Neural progenitor cell (in vitro differentiated cells): ENCODE data around the gene OR11H7. TPM values are rescaled to one million over a fixed set of nuclear protein-coding genes. Genes with fewer than 3 reads are reported as not detected.

Source experiments
- DNase-seq: peaks from one replicate; pipeline ENCODE4 v3.0.0-alpha.2; 2016; ENCODE audit warnings: low spot score
- H2AFZ ChIP-seq: fragments of 200-600 bp; sonication (generic); replicated peaks from 2 replicates; pipeline ENCODE4 v1.6.1; 2016; ENCODE audit warnings: antibody characterized with exemption
- H3F3A ChIP-seq: fragments of 200-600 bp; sonication (generic); 2 replicates; pipeline ENCODE4 v1.6.1; 2016; ENCODE audit warnings: antibody characterized with exemption, low read depth
- H3K27ac ChIP-seq: fragments of 200-600 bp; sonication (generic); 2 replicates; pipeline ENCODE4 v1.5.1; 2016; ENCODE audit warnings: mild to moderate bottlenecking
- H3K27me3 ChIP-seq: fragments of 200-600 bp; sonication (generic); 2 replicates; pipeline ENCODE4 v1.6.1; 2016; ENCODE audit warnings: mild to moderate bottlenecking, moderate library complexity
- H3K36me3 ChIP-seq: fragments of 200-600 bp; sonication (generic); 2 replicates; pipeline ENCODE4 v1.5.1; 2016
- H3K4me1 ChIP-seq: fragments of 200-600 bp; sonication (generic); 2 replicates; pipeline ENCODE4 v1.6.1; 2016; ENCODE audit warnings: mixed run types
- H3K4me2 ChIP-seq: fragments of 200-600 bp; sonication (generic); 2 replicates; pipeline ENCODE4 v1.6.1; 2016
- H3K4me3 ChIP-seq: fragments of 200-600 bp; sonication (generic); 2 replicates; pipeline ENCODE4 v1.5.1; 2016
- H3K79me2 ChIP-seq: fragments of 200-600 bp; sonication (generic); 2 replicates; pipeline ENCODE4 v1.6.1; 2016; ENCODE audit warnings: low read depth
- H3K9ac ChIP-seq: fragments of 200-600 bp; sonication (generic); 2 replicates; pipeline ENCODE4 v1.6.1; 2016
- H3K9me3 ChIP-seq: fragments of 200-600 bp; sonication (generic); 2 replicates; pipeline ENCODE4 v1.5.1; 2016; ENCODE audit warnings: low read depth
- H4K20me1 ChIP-seq: fragments of 200-600 bp; sonication (generic); 2 replicates; pipeline ENCODE4 v1.6.1; 2016; ENCODE audit warnings: low read depth
- H3K27ac Mint-ChIP-seq: 3 replicates; pipeline ENCODE4 v1.8.0; 2021; ENCODE audit warnings: mixed read lengths
- H3K27me3 Mint-ChIP-seq: 2 replicates; pipeline ENCODE4 v1.8.0; 2022; ENCODE audit warnings: low read depth, mild to moderate bottlenecking, inconsistent platforms, moderate library complexity, mixed read lengths; ENCODE audit not compliant: insufficient read depth
- H3K36me3 Mint-ChIP-seq: 3 replicates; pipeline ENCODE4 v1.8.0; 2021; ENCODE audit warnings: mixed read lengths
- H3K4me1 Mint-ChIP-seq: 3 replicates; pipeline ENCODE4 v1.8.0; 2021; ENCODE audit warnings: mixed read lengths
- H3K4me3 Mint-ChIP-seq: 3 replicates; pipeline ENCODE4 v1.8.0; 2021; ENCODE audit warnings: mild to moderate bottlenecking, moderate library complexity, mixed read lengths
- H3K9me3 Mint-ChIP-seq: 3 replicates; pipeline ENCODE4 v1.8.0; 2020; ENCODE audit warnings: mixed read lengths
- CTCF ChIP-seq: fragments of 200-600 bp; sonication (generic); IDR thresholded peaks from 2 replicates; pipeline ENCODE4 v1.5.1; 2017; ENCODE audit warnings: antibody characterized with exemption, mild to moderate bottlenecking
- EZH2 ChIP-seq: fragments of 200-600 bp; sonication (generic); IDR thresholded peaks from 2 replicates; pipeline ENCODE4 v1.6.1; 2017; ENCODE audit warnings: antibody characterized with exemption, mild to moderate bottlenecking, moderate library complexity
- EZH2phosphoT487 ChIP-seq: fragments of 200-600 bp; sonication (generic); IDR thresholded peaks from 2 replicates; pipeline ENCODE4 v1.6.1; 2017; ENCODE audit warnings: antibody characterized with exemption
- total RNA-seq: library from RNA; depleted of rRNA; stranded (reverse); fragments of >200 nt; gene quantifications from 2 replicates; pipeline ENCODE4 v1.2.3, GENCODE V29; 2015; ENCODE audit warnings: low replicate concordance

OR11H7 gene
- total RNA-seq: not detected in 2 replicates

GRCh38 chr14:20228681-20229080 is at the start of gene OR11H7:
OR11H7 (plus strand) TSS chr14:20228981.
- H3K79me2 ChIP-seq: no peaks in the 10 kb centered on the region
- no peak within 1 kb of the TSS for H3K4me2 ChIP-seq
- Mint-ChIP-seq H3K4me1 (no peaks in the 10 kb centered on the region), H3K27me3 (peaks cover 11% of the 10 kb centered on the region), H3K27ac (no peak within 1 kb of the TSS), H3K36me3 (no peaks in the 10 kb centered on the region), H3K4me3 (no peak within 1 kb of the TSS), H3K9me3 (peaks cover 17% of the 10 kb centered on the region)
- H3F3A ChIP-seq: no peaks in the 10 kb centered on the region
- H2AFZ ChIP-seq: no peak within 1 kb of the TSS
- peaks cover 46% of the 10 kb centered on the region for H3K9me3 ChIP-seq
- H3K9ac ChIP-seq: no peak within 1 kb of the TSS
- no peak within 1 kb of the TSS for H3K27ac ChIP-seq
- TF ChIP-seq CTCF (no peak), EZH2 (no peak), EZH2phosphoT487 (no peak)
- H3K27me3 ChIP-seq: no peaks in the 10 kb centered on the region
- no peaks in the 10 kb centered on the region for H3K4me1 ChIP-seq
- H3K36me3 ChIP-seq: no peaks in the 10 kb centered on the region
- H4K20me1 ChIP-seq: no peaks in the 10 kb centered on the region
- no peak for DNase-seq
- H3K4me3 ChIP-seq: no peak within 1 kb of the TSS

- Mint-ChIP-seq H3K36me3 (no peaks in the 10 kb centered on the region), H3K9me3 (peaks cover 29% of the 10 kb centered on the region), H3K4me1 (no peaks in the 10 kb centered on the region), H3K27ac (no peak overlapping the region), H3K27me3 (peaks cover 3% of the 10 kb centered on the region), H3K4me3 (no peak overlapping the region)
- Histone ChIP-seq H3K4me3 (no peak overlapping the region), H3K9me3 (peaks cover 38% of the 10 kb centered on the region), H3K9ac (no peak overlapping the region), H4K20me1 (no peaks in the 10 kb centered on the region), H3K27ac (no peak overlapping the region), H3K79me2 (no peaks in the 10 kb centered on the region), H3K27me3 (no peaks in the 10 kb centered on the region), H3F3A (no peaks in the 10 kb centered on the region), H2AFZ (no peak overlapping the region), H3K4me2 (no peak overlapping the region), H3K4me1 (no peaks in the 10 kb centered on the region), H3K36me3 (no peaks in the 10 kb centered on the region)
- TF ChIP-seq EZH2phosphoT487: no peak
- TF ChIP-seq EZH2: no peak
- TF ChIP-seq CTCF: no peak
- no peak for DNase-seq
Observed at GRCh38 chr14:20179218-20179617, 49.6 kb upstream of the OR11H7 start.

GRCh38 chr14:20179880-20180279 is 48.9 kb upstream of the OR11H7 start:
- Mint-ChIP-seq H3K27me3 (peaks cover 3% of the 10 kb centered on the region), H3K27ac (no peak overlapping the region), H3K9me3 (peaks cover 29% of the 10 kb centered on the region), H3K36me3 (no peaks in the 10 kb centered on the region), H3K4me1 (no peaks in the 10 kb centered on the region), H3K4me3 (no peak overlapping the region)
- Histone ChIP-seq H3F3A (no peaks in the 10 kb centered on the region), H3K27me3 (no peaks in the 10 kb centered on the region), H3K9me3 (peaks cover 38% of the 10 kb centered on the region), H3K4me3 (no peak overlapping the region), H3K79me2 (no peaks in the 10 kb centered on the region), H3K9ac (no peak overlapping the region), H4K20me1 (no peaks in the 10 kb centered on the region), H3K4me1 (no peaks in the 10 kb centered on the region), H2AFZ (no peak overlapping the region), H3K4me2 (no peak overlapping the region), H3K36me3 (no peaks in the 10 kb centered on the region), H3K27ac (no peak overlapping the region)
- no peak for DNase-seq
- no peak for TF ChIP-seq CTCF
- no peak for TF ChIP-seq EZH2
- TF ChIP-seq EZH2phosphoT487: no peak
